GM23338 (cell line): ENCODE data around the gene NPAS3. TPM values are rescaled to one million over a fixed set of nuclear protein-coding genes. Genes with fewer than 3 reads are reported as not detected.
"Not testable (repeated sequence)": the region's sequence is repeated elsewhere in the genome, so short reads cannot be mapped to it uniquely, and the experiment has no call there.

Experiments used
- ATAC-seq: fragments of 200-7000 bp; cut with Tn5 transposase; 3 replicates; pipeline ENCODE4 v1.9.1; 2020
- DNase-seq: peaks from one replicate; pipeline ENCODE4 v3.0.0-alpha.2; 2015; ENCODE audit warnings: low spot score
- H2AFZ ChIP-seq: fragments of 200-600 bp; sonication (generic); 2 replicates; pipeline ENCODE4 v1.8.0; 2016; ENCODE audit warnings: antibody characterized with exemption, mild to moderate bottlenecking, moderate library complexity
- H3F3A ChIP-seq: fragments of 200-600 bp; sonication (generic); replicated peaks from 2 replicates; pipeline ENCODE4 v1.8.0; 2017; ENCODE audit warnings: antibody characterized with exemption, mixed run types, low read depth
- H3K27ac ChIP-seq: fragments of 200-600 bp; sonication (generic); 2 replicates; pipeline ENCODE4 v1.6.1; 2016; ENCODE audit warnings: low read depth
- H3K27me3 ChIP-seq: fragments of 200-600 bp; sonication (generic); 2 replicates; pipeline ENCODE4 v1.8.0; 2016; ENCODE audit warnings: mild to moderate bottlenecking, mixed run types, moderate library complexity; ENCODE audit not compliant: insufficient read depth
- H3K36me3 ChIP-seq: fragments of 200-600 bp; sonication (generic); 2 replicates; pipeline ENCODE4 v1.8.0; 2016; ENCODE audit warnings: mild to moderate bottlenecking; ENCODE audit not compliant: insufficient read depth
- H3K4me1 ChIP-seq: fragments of 200-600 bp; sonication (generic); 2 replicates; pipeline ENCODE4 v1.8.0; 2016; ENCODE audit warnings: mild to moderate bottlenecking, moderate library complexity; ENCODE audit not compliant: insufficient read depth
- H3K4me2 ChIP-seq: fragments of 200-600 bp; sonication (generic); 2 replicates; pipeline ENCODE4 v1.7.1; 2017; ENCODE audit warnings: mixed run types
- H3K4me3 ChIP-seq: fragments of 200-600 bp; sonication (generic); 2 replicates; pipeline ENCODE4 v1.6.1; 2016; ENCODE audit warnings: mixed run types
- H3K79me2 ChIP-seq: fragments of 200-600 bp; sonication (generic); replicated peaks from 2 replicates; pipeline ENCODE4 v1.8.0; 2017; ENCODE audit warnings: mild to moderate bottlenecking; ENCODE audit not compliant: insufficient read depth
- H3K9me2 ChIP-seq: fragments of 200-600 bp; sonication (generic); 2 replicates; pipeline ENCODE4 v1.8.0; 2017; ENCODE audit not compliant: insufficient read depth
- H4K20me1 ChIP-seq: fragments of 200-600 bp; sonication (generic); replicated peaks from 2 replicates; pipeline ENCODE4 v1.8.0; 2017; ENCODE audit warnings: mild to moderate bottlenecking; ENCODE audit not compliant: insufficient read depth
- H3K27ac Mint-ChIP-seq: 2 replicates; pipeline ENCODE4 v1.8.0; 2020; ENCODE audit warnings: inconsistent platforms, mild to moderate bottlenecking, moderate library complexity, mixed read lengths
- H3K27me3 Mint-ChIP-seq: 3 replicates; pipeline ENCODE4 v1.8.0; 2022; ENCODE audit warnings: low read depth, mild to moderate bottlenecking, moderate library complexity, mixed read lengths, inconsistent platforms; ENCODE audit not compliant: insufficient read depth, poor library complexity
- H3K36me3 Mint-ChIP-seq: 3 replicates; pipeline ENCODE4 v1.8.0; 2021; ENCODE audit warnings: low read depth, mild to moderate bottlenecking, inconsistent platforms, moderate library complexity, mixed read lengths
- H3K4me1 Mint-ChIP-seq: 3 replicates; pipeline ENCODE4 v1.8.0; 2020; ENCODE audit warnings: mild to moderate bottlenecking, inconsistent platforms, mixed read lengths
- H3K4me3 Mint-ChIP-seq: 3 replicates; pipeline ENCODE4 v1.8.0; 2021; ENCODE audit warnings: moderate library complexity, mild to moderate bottlenecking, inconsistent platforms, mixed read lengths
- H3K9me3 Mint-ChIP-seq: 3 replicates; pipeline ENCODE4 v1.8.0; 2020; ENCODE audit warnings: moderate library complexity, mild to moderate bottlenecking, inconsistent platforms, mixed read lengths
- EZH2 ChIP-seq: fragments of 200-600 bp; sonication (generic); IDR thresholded peaks from one replicate; pipeline ENCODE4 v1.8.0; 2017; ENCODE audit warnings: antibody characterized with exemption, mild to moderate bottlenecking, low read depth; ENCODE audit not compliant: unreplicated experiment
- POLR2AphosphoS5 ChIP-seq: IDR thresholded peaks from 2 replicates; pipeline ENCODE4 v1.6.1; 2016; ENCODE audit warnings: antibody characterized with exemption, low read depth
- ZNF114 ChIP-seq: fragments of 250-450 bp; sonication (Bioruptor Pico); IDR thresholded peaks from 2 replicates; pipeline ENCODE4 v1.5.0; 2020; ENCODE audit warnings: mild to moderate bottlenecking, moderate library complexity
- ZNF331 ChIP-seq: fragments of 250-450 bp; sonication (Bioruptor Pico); IDR thresholded peaks from 2 replicates; pipeline ENCODE4 v1.5.0; 2020; ENCODE audit warnings: low read depth, mild to moderate bottlenecking, moderate library complexity
- polyA plus RNA-seq: library from polyadenylated mRNA; unstranded; fragments of >200 nt; fragmentation: Nextera tagmentation; extraction: Ambion mirVana; gene quantifications from 2 replicates; pipeline ENCODE4 v1.2.1, GENCODE V29; 2016
- total RNA-seq: library from RNA; depleted of rRNA; stranded (reverse); fragments of >200 nt; shearing (Covaris generic); gene quantifications from 2 replicates; pipeline ENCODE4 v1.2.3, GENCODE V29; 2014
- TF ChIP-seq, protein P1 (sequence below): IDR thresholded peaks from one replicate; pipeline ENCODE4 v1.6.1; 2018; ENCODE audit warnings: antibody characterized with exemption; ENCODE audit not compliant: unreplicated experiment
- TF ChIP-seq, protein P2 (sequence below): IDR thresholded peaks from 2 replicates; pipeline ENCODE4 v1.6.1; 2016; ENCODE audit warnings: antibody characterized with exemption

The NPAS3 gene
- total and polyA plus RNA-seq, 2 experiments from 2014 or later, result 0.17 to 0.19 TPM

DNA sequence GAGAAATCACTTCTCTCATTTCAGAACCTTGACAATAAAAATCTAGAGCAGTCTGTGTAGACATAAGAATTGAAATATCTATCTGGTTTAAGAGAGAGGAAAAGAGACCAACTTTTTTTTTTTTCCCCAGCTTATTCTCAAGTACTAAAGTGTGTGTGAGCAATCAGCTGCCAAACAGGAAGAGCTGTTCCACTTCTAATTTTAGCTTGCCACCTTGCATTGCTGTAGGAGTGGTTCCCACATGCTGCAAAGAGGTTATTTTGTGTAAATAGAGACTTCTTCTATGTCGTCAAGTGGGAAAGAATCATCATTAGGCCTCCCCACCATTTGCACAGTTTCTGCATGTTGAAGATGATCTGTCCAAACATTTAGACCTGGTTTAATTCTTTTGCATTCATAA lies 142.6 kb downstream of the NPAS3 start:
- H3K4me2 ChIP-seq, result no peak overlapping the region
- ATAC-seq (no peak), DNase-seq (no peak)
- H3K27ac ChIP-seq, result no peak overlapping the region
- no peaks in the 10 kb centered on the region for H3K27me3 ChIP-seq
- no peaks in the 10 kb centered on the region for H4K20me1 ChIP-seq
- H3K4me3 ChIP-seq, result no peak overlapping the region
- H3K79me2 ChIP-seq, result no peaks in the 10 kb centered on the region
- Mint-ChIP-seq H3K27me3 (no peaks in the 10 kb centered on the region), H3K4me3 (no peak overlapping the region), H3K4me1 (peaks cover 7% of the 10 kb centered on the region), H3K9me3 (no peaks in the 10 kb centered on the region), H3K36me3 (no peaks in the 10 kb centered on the region), H3K27ac (no peak overlapping the region)
- H2AFZ ChIP-seq, result no peak overlapping the region
- H3K9me2 ChIP-seq, result 0 out of 2 replicates have a peak, but pooled peaks cover 4% of the 10 kb centered on the region
- TF ChIP-seq ZNF331 (CRISPR knock-in tag), result no peak
- no peak for TF ChIP-seq EZH2
- TF ChIP-seq, protein P1, sequence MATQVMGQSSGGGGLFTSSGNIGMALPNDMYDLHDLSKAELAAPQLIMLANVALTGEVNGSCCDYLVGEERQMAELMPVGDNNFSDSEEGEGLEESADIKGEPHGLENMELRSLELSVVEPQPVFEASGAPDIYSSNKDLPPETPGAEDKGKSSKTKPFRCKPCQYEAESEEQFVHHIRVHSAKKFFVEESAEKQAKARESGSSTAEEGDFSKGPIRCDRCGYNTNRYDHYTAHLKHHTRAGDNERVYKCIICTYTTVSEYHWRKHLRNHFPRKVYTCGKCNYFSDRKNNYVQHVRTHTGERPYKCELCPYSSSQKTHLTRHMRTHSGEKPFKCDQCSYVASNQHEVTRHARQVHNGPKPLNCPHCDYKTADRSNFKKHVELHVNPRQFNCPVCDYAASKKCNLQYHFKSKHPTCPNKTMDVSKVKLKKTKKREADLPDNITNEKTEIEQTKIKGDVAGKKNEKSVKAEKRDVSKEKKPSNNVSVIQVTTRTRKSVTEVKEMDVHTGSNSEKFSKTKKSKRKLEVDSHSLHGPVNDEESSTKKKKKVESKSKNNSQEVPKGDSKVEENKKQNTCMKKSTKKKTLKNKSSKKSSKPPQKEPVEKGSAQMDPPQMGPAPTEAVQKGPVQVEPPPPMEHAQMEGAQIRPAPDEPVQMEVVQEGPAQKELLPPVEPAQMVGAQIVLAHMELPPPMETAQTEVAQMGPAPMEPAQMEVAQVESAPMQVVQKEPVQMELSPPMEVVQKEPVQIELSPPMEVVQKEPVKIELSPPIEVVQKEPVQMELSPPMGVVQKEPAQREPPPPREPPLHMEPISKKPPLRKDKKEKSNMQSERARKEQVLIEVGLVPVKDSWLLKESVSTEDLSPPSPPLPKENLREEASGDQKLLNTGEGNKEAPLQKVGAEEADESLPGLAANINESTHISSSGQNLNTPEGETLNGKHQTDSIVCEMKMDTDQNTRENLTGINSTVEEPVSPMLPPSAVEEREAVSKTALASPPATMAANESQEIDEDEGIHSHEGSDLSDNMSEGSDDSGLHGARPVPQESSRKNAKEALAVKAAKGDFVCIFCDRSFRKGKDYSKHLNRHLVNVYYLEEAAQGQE, result no peak
- TF ChIP-seq ZNF114 (CRISPR knock-in tag), result no peak
- H3K4me1 ChIP-seq, result peaks cover 4% of the 10 kb centered on the region; the same call in 1 of the 2 replicates
- no peaks in the 10 kb centered on the region for H3K36me3 ChIP-seq
- no peaks in the 10 kb centered on the region for H3F3A ChIP-seq

DNA sequence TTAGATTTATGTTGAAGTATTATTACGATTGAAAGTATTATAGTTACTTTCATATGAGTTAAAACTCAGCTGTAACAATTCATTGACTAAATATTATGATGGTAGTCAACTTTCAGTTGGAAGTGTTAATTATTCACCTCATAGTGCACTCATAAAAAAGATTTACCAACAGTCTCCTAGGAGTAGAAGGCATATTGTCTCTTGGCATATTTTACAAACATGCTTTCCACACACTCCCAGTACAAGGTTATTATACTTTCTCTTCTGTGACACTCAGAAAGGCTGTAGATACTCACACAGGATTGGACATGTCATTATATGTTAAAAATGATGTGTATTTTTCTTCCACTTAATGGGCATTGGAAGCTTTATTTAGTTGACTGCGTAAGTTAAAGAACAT lies 147.1 kb downstream of the NPAS3 start:
- Mint-ChIP-seq H3K36me3 (peaks cover 22% of the 10 kb centered on the region), H3K4me3 (no peak overlapping the region), H3K27me3 (peaks cover 4% of the 10 kb centered on the region), H3K4me1 (no peaks in the 10 kb centered on the region), H3K9me3 (peaks cover 30% of the 10 kb centered on the region), H3K27ac (no peak overlapping the region)
- Histone ChIP-seq H3K27ac (no peak overlapping the region), H2AFZ (no peak overlapping the region), H3K4me2 (no peak overlapping the region), H3K27me3 (no peaks in the 10 kb centered on the region), H3K4me1 (no peaks in the 10 kb centered on the region), H3K36me3 (no peaks in the 10 kb centered on the region), H3K9me2 (0 out of 2 replicates have a peak, but pooled peaks cover 4% of the 10 kb centered on the region), H3F3A (no peaks in the 10 kb centered on the region), H3K79me2 (no peaks in the 10 kb centered on the region), H3K4me3 (no peak overlapping the region), H4K20me1 (no peaks in the 10 kb centered on the region)
- ATAC-seq (no peak), DNase-seq (no peak)
- TF ChIP-seq, protein P1, result no peak
- TF ChIP-seq, protein P2, sequence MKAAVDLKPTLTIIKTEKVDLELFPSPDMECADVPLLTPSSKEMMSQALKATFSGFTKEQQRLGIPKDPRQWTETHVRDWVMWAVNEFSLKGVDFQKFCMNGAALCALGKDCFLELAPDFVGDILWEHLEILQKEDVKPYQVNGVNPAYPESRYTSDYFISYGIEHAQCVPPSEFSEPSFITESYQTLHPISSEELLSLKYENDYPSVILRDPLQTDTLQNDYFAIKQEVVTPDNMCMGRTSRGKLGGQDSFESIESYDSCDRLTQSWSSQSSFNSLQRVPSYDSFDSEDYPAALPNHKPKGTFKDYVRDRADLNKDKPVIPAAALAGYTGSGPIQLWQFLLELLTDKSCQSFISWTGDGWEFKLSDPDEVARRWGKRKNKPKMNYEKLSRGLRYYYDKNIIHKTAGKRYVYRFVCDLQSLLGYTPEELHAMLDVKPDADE, result no peak
- no peak for TF ChIP-seq POLR2AphosphoS5

DNA sequence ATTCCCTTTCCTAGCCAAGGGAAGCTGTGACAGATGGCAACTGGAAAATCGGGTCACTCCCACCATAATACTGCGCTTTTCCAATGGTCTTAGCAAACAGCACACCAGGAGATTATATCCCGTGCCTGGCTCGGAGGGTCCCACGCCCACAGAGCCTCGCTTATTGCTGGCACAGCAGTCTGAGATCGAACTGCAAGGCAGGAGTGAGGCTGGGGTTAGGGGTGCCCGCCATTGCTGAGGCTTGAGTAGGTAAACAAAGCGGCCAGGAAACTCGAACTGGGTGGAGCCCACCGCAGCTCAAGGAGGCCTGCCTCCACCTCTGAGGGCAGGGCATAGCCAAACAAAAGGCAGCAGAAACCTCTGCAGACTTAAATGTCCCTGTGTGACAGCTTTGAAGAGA lies 149.6 kb downstream of the NPAS3 start:
- H3K36me3 Mint-ChIP-seq, result peaks cover 22% of the 10 kb centered on the region
- not testable (repeated sequence) for H3K4me1 ChIP-seq, H3K79me2 ChIP-seq, ATAC-seq, H4K20me1 ChIP-seq, H3K4me2 ChIP-seq, H2AFZ ChIP-seq, H3K27me3 ChIP-seq, H3K27ac Mint-ChIP-seq, H3K36me3 ChIP-seq, H3K4me1 Mint-ChIP-seq, H3K4me3 ChIP-seq, H3K27ac ChIP-seq, H3K27me3 Mint-ChIP-seq, DNase-seq, H3K4me3 Mint-ChIP-seq, H3F3A ChIP-seq, H3K9me2 ChIP-seq
- peaks cover 47% of the 10 kb centered on the region for H3K9me3 Mint-ChIP-seq
